Osteoblast (primary cell): ENCODE results near the gene CPA5. TPM values are rescaled to one million over a fixed set of nuclear protein-coding genes. Genes with fewer than 3 reads are reported as not detected.

Experiments used
- DNase-seq: peaks from one replicate; pipeline ENCODE4 v3.0.0; 2011; ENCODE audit warnings: low spot score, mixed read lengths; ENCODE audit not compliant: insufficient read length; ENCODE audit errors: missing footprints
- H2AFZ ChIP-seq: 2 replicates; pipeline ENCODE4 v1.6.0; 2011; ENCODE audit warnings: mild to moderate bottlenecking, low read length
- H3K27ac ChIP-seq: 2 replicates; pipeline ENCODE4 v1.5.1; 2011; ENCODE audit warnings: mild to moderate bottlenecking, low read depth, low read length, moderate library complexity
- H3K27me3 ChIP-seq: 2 replicates; pipeline ENCODE4 v1.6.0; 2012; ENCODE audit warnings: mild to moderate bottlenecking, control low read depth, inconsistent platforms, low read length, moderate library complexity; ENCODE audit not compliant: insufficient read depth
- H3K36me3 ChIP-seq: 2 replicates; pipeline ENCODE4 v1.5.1; 2011; ENCODE audit warnings: mild to moderate bottlenecking, low read length, control low read depth, moderate library complexity; ENCODE audit not compliant: insufficient read depth
- H3K4me1 ChIP-seq: 2 replicates; pipeline ENCODE4 v1.5.1; 2011; ENCODE audit warnings: mild to moderate bottlenecking, low read length, control low read depth, moderate library complexity; ENCODE audit not compliant: insufficient read depth
- H3K4me2 ChIP-seq: 2 replicates; pipeline ENCODE4 v1.6.0; 2011; ENCODE audit warnings: mild to moderate bottlenecking, low read length; ENCODE audit not compliant: insufficient read depth
- H3K4me3 ChIP-seq: fragments of 200-600 bp; sonication (generic); 3 replicates; pipeline ENCODE4 v1.5.1; 2012; ENCODE audit warnings: mild to moderate bottlenecking, low read length, inconsistent platforms; ENCODE audit not compliant: insufficient read depth
- H3K79me2 ChIP-seq: 2 replicates; pipeline ENCODE4 v1.6.0; 2012; ENCODE audit warnings: mild to moderate bottlenecking, low read length, control low read depth, inconsistent platforms; ENCODE audit not compliant: insufficient read depth
- H3K9me3 ChIP-seq: 2 replicates; pipeline ENCODE4 v1.5.1; 2011; ENCODE audit warnings: low read depth, low read length, control low read depth
- H4K20me1 ChIP-seq: 2 replicates; pipeline ENCODE4 v1.6.0; 2012; ENCODE audit warnings: mild to moderate bottlenecking, low read length, control low read depth; ENCODE audit not compliant: insufficient read depth
- CTCF ChIP-seq: IDR thresholded peaks from 2 replicates; pipeline ENCODE4 v1.5.1; 2011; ENCODE audit warnings: mild to moderate bottlenecking, low read depth, low read length, moderate library complexity; ENCODE audit errors: extremely low read depth
- total RNA-seq: library from RNA; depleted of rRNA; stranded (reverse); fragments of >200 nt; gene quantifications from 2 replicates; pipeline ENCODE4 v1.2.3, GENCODE V29; 2012

Gene CPA5
- total RNA-seq, 1 donor = not detected

- TF ChIP-seq CTCF = no peak
- no peak for DNase-seq
- Histone ChIP-seq H3K27me3 (no peaks in the 10 kb centered on the region), H3K27ac (no peak overlapping the region), H4K20me1 (no peaks in the 10 kb centered on the region), H3K4me3 (no peak overlapping the region), H2AFZ (no peak overlapping the region), H3K4me1 (peaks cover 16% of the 10 kb centered on the region), H3K9me3 (no peaks in the 10 kb centered on the region), H3K4me2 (no peak overlapping the region), H3K36me3 (no peaks in the 10 kb centered on the region), H3K79me2 (no peaks in the 10 kb centered on the region)
Observed at GRCh38 chr7:130387306-130387627, 42.7 kb downstream of the CPA5 start.

GRCh38 chr7:130387628-130388403, 43.2 kb downstream of the CPA5 start:
- peak; percentile 76 for DNase-seq
- Histone ChIP-seq H3K9me3 (no peaks in the 10 kb centered on the region), H3K4me2 (peak overlapping the region; percentile 19), H3K27ac (no peak overlapping the region), H3K79me2 (no peaks in the 10 kb centered on the region), H3K4me1 (peaks cover 22% of the 10 kb centered on the region), H3K36me3 (no peaks in the 10 kb centered on the region), H3K4me3 (no peak overlapping the region), H4K20me1 (no peaks in the 10 kb centered on the region), H2AFZ (no peak overlapping the region), H3K27me3 (no peaks in the 10 kb centered on the region)
- no peak for TF ChIP-seq CTCF

- Histone ChIP-seq H3K36me3 (no peaks in the 10 kb centered on the region), H4K20me1 (no peaks in the 10 kb centered on the region), H2AFZ (no peak overlapping the region), H3K4me3 (no peak overlapping the region), H3K9me3 (no peaks in the 10 kb centered on the region), H3K4me1 (peaks cover 30% of the 10 kb centered on the region), H3K27me3 (no peaks in the 10 kb centered on the region), H3K27ac (no peak overlapping the region), H3K79me2 (no peaks in the 10 kb centered on the region), H3K4me2 (no peak overlapping the region)
- TF ChIP-seq CTCF = no peak
- DNase-seq = no peak
Observed at GRCh38 chr7:130388671-130389070, 44.1 kb downstream of the CPA5 start.

GRCh38 chr7:130390486-130390885, 45.9 kb downstream of the CPA5 start:
- TF ChIP-seq CTCF = no peak
- Histone ChIP-seq H3K9me3 (no peaks in the 10 kb centered on the region), H3K4me2 (no peak overlapping the region), H3K4me3 (no peak overlapping the region), H3K27ac (no peak overlapping the region), H3K27me3 (no peaks in the 10 kb centered on the region), H3K79me2 (no peaks in the 10 kb centered on the region), H3K36me3 (no peaks in the 10 kb centered on the region), H3K4me1 (peaks cover 31% of the 10 kb centered on the region), H2AFZ (no peak overlapping the region), H4K20me1 (no peaks in the 10 kb centered on the region)
- DNase-seq = no peak
